Measurements from ENCODE around the gene CTNS. TPM values are rescaled to one million over a fixed set of nuclear protein-coding genes. Genes with fewer than 3 reads are reported as not detected.

CTNS gene
- total RNA-seq, result 5.9 and 18.2 TPM in 2 replicates

- no peak for DNase-seq (ENCODE audit: low read depth)
- TF ChIP-seq, protein P1, sequence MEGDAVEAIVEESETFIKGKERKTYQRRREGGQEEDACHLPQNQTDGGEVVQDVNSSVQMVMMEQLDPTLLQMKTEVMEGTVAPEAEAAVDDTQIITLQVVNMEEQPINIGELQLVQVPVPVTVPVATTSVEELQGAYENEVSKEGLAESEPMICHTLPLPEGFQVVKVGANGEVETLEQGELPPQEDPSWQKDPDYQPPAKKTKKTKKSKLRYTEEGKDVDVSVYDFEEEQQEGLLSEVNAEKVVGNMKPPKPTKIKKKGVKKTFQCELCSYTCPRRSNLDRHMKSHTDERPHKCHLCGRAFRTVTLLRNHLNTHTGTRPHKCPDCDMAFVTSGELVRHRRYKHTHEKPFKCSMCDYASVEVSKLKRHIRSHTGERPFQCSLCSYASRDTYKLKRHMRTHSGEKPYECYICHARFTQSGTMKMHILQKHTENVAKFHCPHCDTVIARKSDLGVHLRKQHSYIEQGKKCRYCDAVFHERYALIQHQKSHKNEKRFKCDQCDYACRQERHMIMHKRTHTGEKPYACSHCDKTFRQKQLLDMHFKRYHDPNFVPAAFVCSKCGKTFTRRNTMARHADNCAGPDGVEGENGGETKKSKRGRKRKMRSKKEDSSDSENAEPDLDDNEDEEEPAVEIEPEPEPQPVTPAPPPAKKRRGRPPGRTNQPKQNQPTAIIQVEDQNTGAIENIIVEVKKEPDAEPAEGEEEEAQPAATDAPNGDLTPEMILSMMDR (conservative IDR thresholded peaks at IDR 0.05; ENCODE audit: low read depth, low read length), result no peak
- H3K4me3 ChIP-seq (ENCODE audit: low read depth, low read length), result peak within 1 kb of the TSS; percentile 96
Measured at GRCh38 chr17:3636154-3636907, at the start of gene CTNS, which contains the start of gene SHPK. CTNS (plus strand) TSS chr17:3636760; CDS start chr17:3640207, 3,447 bp downstream. SHPK (minus strand) TSS chr17:3636250; CDS start chr17:3636219, 31 bp downstream.

- DNase-seq (ENCODE audit: low read depth), result no peak
- TF ChIP-seq, protein P1 (conservative IDR thresholded peaks at IDR 0.05; ENCODE audit: low read depth, low read length), result no peak
- no peak overlapping the region for H3K4me3 ChIP-seq (ENCODE audit: low read depth, low read length)
Measured at GRCh38 chr17:3589784-3590183, 46.8 kb upstream of the CTNS start.

GRCh38 chr17:3590231-3590630 is 46.3 kb upstream of the CTNS start:
- no peak overlapping the region for H3K4me3 ChIP-seq (ENCODE audit: low read depth, low read length)
- DNase-seq (ENCODE audit: low read depth), result no peak
- TF ChIP-seq, protein P1 (conservative IDR thresholded peaks at IDR 0.05; ENCODE audit: low read depth, low read length), result no peak

DNA sequence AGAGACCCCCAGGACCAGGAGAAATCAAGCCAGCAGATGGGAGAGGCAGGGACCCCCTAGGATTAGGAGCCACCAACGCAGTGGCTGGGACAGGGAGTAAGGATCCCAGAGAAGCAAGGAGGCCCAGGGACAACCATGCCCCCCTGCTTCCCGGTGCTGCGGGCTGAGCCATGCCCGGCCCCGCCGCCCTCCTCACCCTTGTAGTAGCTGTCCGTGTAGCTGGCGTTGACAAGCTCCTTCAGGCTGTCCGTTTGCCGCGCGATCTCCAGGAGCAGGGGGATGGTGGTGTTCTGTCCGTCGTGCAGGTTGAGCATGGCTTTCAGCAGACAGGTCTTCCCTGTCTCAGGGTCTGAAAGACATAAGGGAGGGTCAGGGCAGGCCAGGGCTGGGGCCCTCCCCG is 45.8 kb upstream of the CTNS start:
- TF ChIP-seq, protein P1 (conservative IDR thresholded peaks at IDR 0.05; ENCODE audit: low read depth, low read length), result no peak
- no peak for DNase-seq (ENCODE audit: low read depth)
- H3K4me3 ChIP-seq (ENCODE audit: low read depth, low read length), result no peak overlapping the region

DNA sequence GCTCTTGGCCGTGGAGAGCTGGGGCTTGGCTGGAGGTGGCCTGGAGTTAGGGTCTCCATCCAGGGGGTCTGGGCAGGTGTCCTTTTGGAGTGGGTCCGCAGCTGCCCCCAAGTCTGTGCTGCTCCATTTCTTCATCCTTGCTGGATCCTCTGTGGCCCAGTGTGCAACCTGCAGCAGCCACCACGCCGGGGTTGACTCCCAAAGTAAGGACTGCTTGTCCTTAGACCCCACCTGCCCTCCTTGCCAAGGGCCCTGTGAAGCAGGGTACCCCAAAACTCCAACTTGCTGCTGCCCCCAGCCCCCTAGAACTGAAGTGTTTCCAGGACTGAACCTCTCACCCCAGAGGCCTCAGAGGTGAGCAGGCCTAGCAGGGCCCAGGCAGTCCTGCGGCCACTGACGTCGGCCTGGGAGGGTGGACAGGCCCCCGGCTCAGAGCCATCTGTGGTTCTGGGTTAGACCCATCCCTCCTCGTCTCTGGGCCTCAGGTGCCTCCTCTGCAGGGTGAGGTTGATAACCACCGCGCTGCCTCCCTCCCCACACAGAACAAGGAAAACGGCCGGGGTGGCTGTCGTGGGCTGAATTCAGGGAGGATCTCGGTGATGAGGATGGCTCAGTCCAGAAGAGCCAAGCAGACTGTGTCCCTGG is 44.2 kb upstream of the CTNS start:
- TF ChIP-seq, protein P1 (conservative IDR thresholded peaks at IDR 0.05; ENCODE audit: low read depth, low read length), result no peak
- H3K4me3 ChIP-seq (ENCODE audit: low read depth, low read length), result no peak overlapping the region
- DNase-seq (ENCODE audit: low read depth), result no peak

DNA sequence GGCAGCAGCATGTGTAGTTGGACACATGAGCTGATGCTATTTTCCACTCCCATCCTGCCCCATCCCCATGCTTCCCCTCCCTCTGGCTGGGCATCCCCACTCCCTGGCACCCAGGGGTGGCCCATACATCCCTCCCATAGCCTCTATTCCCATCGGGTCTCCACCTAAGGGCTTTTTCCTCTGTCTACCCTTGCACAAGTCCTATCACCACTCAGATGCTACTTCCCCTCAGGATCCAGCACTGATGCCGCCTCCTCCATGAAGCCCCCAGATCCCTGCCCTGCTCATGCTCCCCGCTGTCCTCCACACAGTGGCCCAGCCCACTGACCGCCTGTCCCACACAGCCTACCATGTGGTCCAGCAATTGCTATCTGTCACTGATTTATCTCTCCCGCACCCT is 43.2 kb upstream of the CTNS start:
- no peak overlapping the region for H3K4me3 ChIP-seq (ENCODE audit: low read depth, low read length)
- no peak for DNase-seq (ENCODE audit: low read depth)

More for the DNA sequence above, 43.2 kb upstream of the CTNS start:
- TF ChIP-seq, protein P1 (conservative IDR thresholded peaks at IDR 0.05; ENCODE audit: low read depth, low read length), result no peak
